Prostate gland (tissue), 2 donors: ENCODE data around the gene PBX3.

Source experiments
- CTCF ChIP-seq, 4 experiments: fragments of 200-600 bp in 2 of 4; fragments of 450-650 bp in 2 of 4; sonication (generic) in 2 of 4; IDR thresholded peaks; 1 replicate in 3 of 4; 2 replicates in 1 of 4; pipeline ENCODE4 v1.5.1; 2016 to 2019; ENCODE audit warnings: antibody characterized with exemption in 4 of 4, mild to moderate bottlenecking in 2 of 4, moderate library complexity in 2 of 4
- POLR2A ChIP-seq: fragments of 450-650 bp; IDR thresholded peaks from one replicate; pipeline ENCODE4 v1.6.1; 2016; ENCODE audit warnings: antibody characterized with exemption, mild to moderate bottlenecking
- POLR2AphosphoS5 ChIP-seq: sonication (generic); formaldehyde crosslinking; IDR thresholded peaks from one replicate; pipeline ENCODE4 v1.6.1; 2017; ENCODE audit warnings: antibody characterized with exemption

GRCh38 chr9:125881042-125881441, 133.9 kb downstream of the PBX3 start:
- TF ChIP-seq CTCF (IDR thresholded peaks at IDR 0.05) (no peak), POLR2A (no peak), POLR2AphosphoS5 (no peak)
